Epithelial cell of proximal tubule (primary cell): ENCODE results near the gene GDPD3. TPM values are rescaled to one million over a fixed set of nuclear protein-coding genes. Genes with fewer than 3 reads are reported as not detected.
A peak's percentile ranks its signal among the peaks of the same experiment; 100 is the strongest.

Experiments
- DNase-seq: peaks from one replicate; pipeline ENCODE4 v3.0.0-alpha.2; 2011; ENCODE audit warnings: low read depth
- H3K4me3 ChIP-seq: 2 replicates; pipeline ENCODE4 v1.5.1; 2011; ENCODE audit warnings: low read depth, mild to moderate bottlenecking, low read length
- total RNA-seq: library from RNA; depleted of rRNA; stranded (reverse); fragments of >200 nt; gene quantifications from 2 replicates; pipeline ENCODE4 v1.2.3, GENCODE V29; 2015
- TF ChIP-seq, protein P1 (sequence below): conservative IDR thresholded peaks from 2 replicates; pipeline ENCODE4 v1.5.1; 2012; ENCODE audit warnings: low read depth, mild to moderate bottlenecking, low read length

Gene GDPD3
- total RNA-seq, 1 donor from 2014 or later: not detected

DNA sequence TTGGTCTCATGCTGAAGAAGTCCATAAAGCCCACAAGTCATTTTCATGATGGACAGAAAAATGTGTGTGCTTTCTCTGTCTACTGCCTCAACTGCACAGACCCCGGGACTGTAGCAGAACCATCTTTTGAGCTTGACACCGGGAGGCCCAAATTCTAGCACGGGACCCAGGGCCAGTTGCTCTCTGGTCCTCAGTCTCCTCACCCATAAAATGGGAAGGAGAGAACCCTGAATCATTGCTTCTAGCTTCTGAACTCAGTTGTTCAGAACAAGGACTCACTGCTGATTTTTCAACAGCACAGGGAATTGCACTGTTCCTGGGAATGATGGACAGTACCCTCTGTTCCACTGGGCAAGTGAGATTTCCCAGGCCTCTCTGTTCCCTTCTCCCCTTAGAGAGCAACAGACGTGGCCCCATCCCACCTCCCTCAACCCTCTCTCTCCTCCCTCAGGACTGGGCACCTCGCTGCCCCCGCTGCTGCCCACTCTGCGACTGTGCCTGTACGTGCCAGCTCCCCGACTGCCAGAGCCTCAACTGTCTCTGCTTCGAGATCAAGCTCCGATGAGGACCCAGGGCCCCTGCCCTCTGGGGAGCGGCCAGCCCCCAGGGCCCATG, 50.0 kb downstream of the GDPD3 start:
- DNase-seq: no peak
- H3K4me3 ChIP-seq: peak overlapping the region; percentile 98
- TF ChIP-seq, protein P1, sequence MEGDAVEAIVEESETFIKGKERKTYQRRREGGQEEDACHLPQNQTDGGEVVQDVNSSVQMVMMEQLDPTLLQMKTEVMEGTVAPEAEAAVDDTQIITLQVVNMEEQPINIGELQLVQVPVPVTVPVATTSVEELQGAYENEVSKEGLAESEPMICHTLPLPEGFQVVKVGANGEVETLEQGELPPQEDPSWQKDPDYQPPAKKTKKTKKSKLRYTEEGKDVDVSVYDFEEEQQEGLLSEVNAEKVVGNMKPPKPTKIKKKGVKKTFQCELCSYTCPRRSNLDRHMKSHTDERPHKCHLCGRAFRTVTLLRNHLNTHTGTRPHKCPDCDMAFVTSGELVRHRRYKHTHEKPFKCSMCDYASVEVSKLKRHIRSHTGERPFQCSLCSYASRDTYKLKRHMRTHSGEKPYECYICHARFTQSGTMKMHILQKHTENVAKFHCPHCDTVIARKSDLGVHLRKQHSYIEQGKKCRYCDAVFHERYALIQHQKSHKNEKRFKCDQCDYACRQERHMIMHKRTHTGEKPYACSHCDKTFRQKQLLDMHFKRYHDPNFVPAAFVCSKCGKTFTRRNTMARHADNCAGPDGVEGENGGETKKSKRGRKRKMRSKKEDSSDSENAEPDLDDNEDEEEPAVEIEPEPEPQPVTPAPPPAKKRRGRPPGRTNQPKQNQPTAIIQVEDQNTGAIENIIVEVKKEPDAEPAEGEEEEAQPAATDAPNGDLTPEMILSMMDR: no peak

DNA sequence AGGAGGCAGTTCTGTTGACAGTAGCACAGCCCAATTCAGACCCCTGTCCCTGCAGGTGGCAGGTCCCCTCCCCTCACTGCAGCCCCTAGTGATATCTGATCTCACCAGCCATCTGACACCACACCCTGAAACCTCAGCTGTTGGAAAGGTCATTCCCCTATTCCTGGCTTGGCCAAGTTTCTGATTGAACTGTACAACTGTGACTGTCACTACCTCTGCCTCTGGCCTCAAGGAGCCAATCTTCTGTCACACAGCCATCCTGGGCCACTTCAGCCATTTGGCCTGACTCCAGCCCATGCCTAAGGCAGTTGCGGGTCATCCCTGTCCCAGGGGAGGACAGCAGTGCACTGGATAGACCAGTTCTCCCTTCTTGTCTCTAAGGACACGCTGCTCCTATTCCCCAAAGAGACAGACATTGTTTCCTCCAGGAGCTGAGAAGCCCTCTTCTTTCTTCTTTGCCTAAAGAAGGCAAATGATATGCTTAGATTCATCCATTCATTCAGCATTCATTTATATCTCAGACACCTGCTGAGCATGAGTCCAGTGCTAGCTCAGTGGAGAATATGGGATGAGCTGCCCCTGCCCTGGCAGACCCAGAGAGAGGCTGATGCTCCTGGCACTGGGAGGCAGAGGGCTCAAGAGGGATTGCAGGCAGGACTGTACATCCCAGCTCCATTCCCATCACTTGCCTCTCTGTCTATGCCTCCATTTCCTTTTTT, 52.3 kb downstream of the GDPD3 start:
- no peak for DNase-seq
- TF ChIP-seq, protein P1: no peak
- no peak overlapping the region for H3K4me3 ChIP-seq

DNA sequence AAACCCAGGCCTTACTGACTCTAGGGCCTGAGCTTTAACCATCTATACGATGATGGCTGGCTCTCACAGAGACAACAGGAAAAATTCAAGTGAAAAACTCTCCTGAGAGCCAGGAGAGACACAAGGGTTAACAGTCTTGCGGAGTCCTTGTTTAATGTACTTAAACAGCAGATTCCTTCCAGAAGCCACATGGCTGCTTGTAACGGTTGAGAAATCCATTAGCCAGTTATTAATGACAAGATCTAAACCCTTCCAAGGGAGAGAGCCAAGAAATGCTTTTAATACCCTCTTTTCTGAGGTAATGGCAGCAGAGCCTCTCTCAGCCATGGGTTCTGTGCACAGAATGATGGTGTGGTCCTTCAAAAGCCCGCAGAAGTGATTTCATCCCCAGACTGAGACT, 53.0 kb downstream of the GDPD3 start:
- H3K4me3 ChIP-seq: no peak overlapping the region
- DNase-seq: no peak
- TF ChIP-seq, protein P1: no peak

DNA sequence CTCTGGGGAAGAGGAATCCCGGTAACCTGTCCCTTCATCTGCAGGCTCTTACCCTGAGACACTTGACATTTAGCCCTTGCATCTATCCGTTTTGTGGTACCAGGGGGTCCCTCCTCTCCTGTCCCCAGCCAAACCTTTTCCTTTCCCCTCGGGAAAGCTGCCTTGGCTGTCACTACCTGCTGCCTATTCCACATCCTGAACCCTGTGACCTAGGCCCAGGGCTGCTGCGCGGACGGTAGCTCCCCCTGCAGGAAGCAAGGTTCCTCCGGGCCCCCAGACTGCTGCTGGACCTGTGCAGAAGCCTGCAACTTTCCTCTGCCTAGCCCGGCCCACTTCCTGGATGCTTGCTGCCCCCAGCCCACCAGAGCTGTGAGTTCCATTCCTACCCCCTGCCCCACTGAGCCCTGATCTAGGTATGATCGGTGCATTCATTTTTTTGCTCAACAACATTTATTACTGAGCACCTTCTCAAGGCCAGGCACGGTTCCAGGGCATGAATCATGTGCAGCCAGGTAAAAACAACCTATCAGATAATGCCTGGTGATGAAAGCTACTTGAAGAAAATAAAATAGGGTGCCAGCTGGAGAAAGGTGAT, 58.3 kb downstream of the GDPD3 start:
- no peak overlapping the region for H3K4me3 ChIP-seq
- DNase-seq: no peak
- TF ChIP-seq, protein P1: peak; percentile 75

Other genes with a start within 250 kb of the GDPD3 start
- 2.2 and 12.8 TPM in 2 replicates for gene SEZ6L2, start 214.0 kb downstream of the GDPD3 start, total RNA-seq
- gene ASPHD1, start 213.0 kb downstream of the GDPD3 start, total RNA-seq: 11.1 and 14.2 TPM in 2 replicates
- 6.6 and 17.4 TPM in 2 replicates for gene KCTD13, start 187.3 kb downstream of the GDPD3 start, total RNA-seq
- 92.1 and 139 TPM in 2 replicates for gene TMEM219, start 151.5 kb downstream of the GDPD3 start, total RNA-seq
- 31.6 and 31.9 TPM in 2 replicates for gene TAOK2, start 139.7 kb downstream of the GDPD3 start, total RNA-seq
- gene HIRIP3, start 117.9 kb downstream of the GDPD3 start, total RNA-seq: 9.5 and 14.0 TPM in 2 replicates
- gene INO80E, start 117.3 kb downstream of the GDPD3 start, total RNA-seq: 86.9 and 108 TPM in 2 replicates
- gene DOC2A, start 102.5 kb downstream of the GDPD3 start, total RNA-seq: 0.17 and 0.22 TPM in 2 replicates
- gene C16orf92, start 90.3 kb downstream of the GDPD3 start, total RNA-seq: not detected in 2 replicates
- gene TLCD3B, start 82.3 kb downstream of the GDPD3 start, total RNA-seq: not detected in 2 replicates
- gene ALDOA, start 47.8 kb downstream of the GDPD3 start, total RNA-seq: 1,398 and 2,089 TPM in 2 replicates
- 98.4 and 178 TPM in 2 replicates for gene PPP4C, start 37.5 kb downstream of the GDPD3 start, total RNA-seq
- gene TBX6, start 21.6 kb downstream of the GDPD3 start, total RNA-seq: 0.07 and 1.3 TPM in 2 replicates
- gene YPEL3, start 17.3 kb downstream of the GDPD3 start, total RNA-seq: 16.0 and 41.3 TPM in 2 replicates
- gene MAPK3, start 9.7 kb upstream of the GDPD3 start, total RNA-seq: 33.6 and 34.4 TPM in 2 replicates
- 24.1 and 26.3 TPM in 2 replicates for gene CORO1A, start 70.1 kb upstream of the GDPD3 start, total RNA-seq
- gene BOLA2B, start 80.1 kb upstream of the GDPD3 start, total RNA-seq: 421 and 538 TPM in 2 replicates
- gene SLX1A, start 80.3 kb upstream of the GDPD3 start, total RNA-seq: 57.7 and 158 TPM in 2 replicates
- 6.6 and 12.1 TPM in 2 replicates for gene SULT1A3, start 85.7 kb upstream of the GDPD3 start, total RNA-seq
- 0.98 and 4.0 TPM in 2 replicates for gene NPIPB13, start 134.9 kb upstream of the GDPD3 start, total RNA-seq
- gene CD2BP2, start 241.8 kb upstream of the GDPD3 start, total RNA-seq: 68.9 and 75.2 TPM in 2 replicates